ENCODE measurements around the gene ETFA.

GRCh38 chr15:76187163-76187562, 124.1 kb downstream of the ETFA start:
- TF ChIP-seq CTCF (conservative IDR thresholded peaks at IDR 0.05; ENCODE audit: low read length) (no peak), EZH2phosphoT487 (IDR thresholded peaks at IDR 0.05; ENCODE audit: borderline replicate concordance, low read depth, low read length) (no peak)

Measured in OCI-LY7 (cell line).